Measurements from ENCODE around the gene ARL6. TPM values are rescaled to one million over a fixed set of nuclear protein-coding genes. Genes with fewer than 3 reads are reported as not detected.
A peak's percentile ranks its signal among the peaks of the same experiment; 100 is the strongest.

ARL6 gene
- 6.3 and 7.1 TPM in 2 replicates for total RNA-seq (2021)
- long read RNA-seq, full-length matches to known transcripts, result 26 of 35 reads
- long read RNA-seq, partial matches to known transcripts, result 4 of 35 reads
- long read RNA-seq, other reads (novel, unspliced or antisense), result 5 of 35 reads

- peak within 1 kb of the TSS; percentile 96 to 99 (median 98) for H3K27ac Mint-ChIP-seq
- H3K4me1 Mint-ChIP-seq, result peaks cover 21 to 30% of the 10 kb centered on the region in 2 experiments
- Histone ChIP-seq H3K18ac (ENCODE audit: insufficient read length, low read depth, low read length) (no peak within 1 kb of the TSS), H2BK20ac (ENCODE audit: low read depth, low read length, poor library complexity, severe bottlenecking) (no peak within 1 kb of the TSS), H4K5ac (ENCODE audit: insufficient read length, low read depth, low read length) (no peak within 1 kb of the TSS), H4K20me1 (ENCODE audit: control insufficient read depth, insufficient read depth, insufficient read length) (no peaks in the 10 kb centered on the region), H2BK120ac (ENCODE audit: low read depth, low read length, poor library complexity, severe bottlenecking) (no peak within 1 kb of the TSS), H3K27me3 (ENCODE audit: insufficient read depth, low read length) (no peaks in the 10 kb centered on the region), H3K27ac (ENCODE audit: insufficient read length, low read depth, low read length) (no peak within 1 kb of the TSS), H3K79me2 (ENCODE audit: insufficient read depth, low read length) (no peaks in the 10 kb centered on the region), H3K56ac (ENCODE audit: insufficient read length, low read depth, low read length) (no peak within 1 kb of the TSS), H3K79me1 (ENCODE audit: insufficient read depth, low read depth, low read length, poor library complexity, severe bottlenecking) (peaks cover 2% of the 10 kb centered on the region), H3K4ac (ENCODE audit: low read depth, low read length) (no peak within 1 kb of the TSS), H3T11ph (ENCODE audit: low read length) (no peak within 1 kb of the TSS), H3K23me2 (ENCODE audit: insufficient read length, low read depth, low read length, poor library complexity, severe bottlenecking) (peaks cover 7% of the 10 kb centered on the region), H2AK5ac (ENCODE audit: insufficient read length, low read length) (no peak within 1 kb of the TSS), H3K23ac (ENCODE audit: insufficient read length, low read depth, low read length) (no peak within 1 kb of the TSS), H3K9me3 (ENCODE audit: control insufficient read depth, low read depth, low read length) (no peaks in the 10 kb centered on the region), H2AFZ (ENCODE audit: low read length) (peak within 1 kb of the TSS; percentile 67), H3K4me1 (ENCODE audit: insufficient read depth, low read length) (no peaks in the 10 kb centered on the region), H4K91ac (ENCODE audit: insufficient read length, low read depth, low read length) (no peak within 1 kb of the TSS), H3K14ac (ENCODE audit: insufficient read depth, low read length) (peak within 1 kb of the TSS; percentile 63; the same call in 1 of the 2 replicates), H3K4me2 (ENCODE audit: insufficient read depth, insufficient read length, low read length) (peak within 1 kb of the TSS; percentile 88), H2BK12ac (ENCODE audit: insufficient read length, low read depth, low read length) (no peak within 1 kb of the TSS), H2BK5ac (ENCODE audit: insufficient read length, low read length) (no peak within 1 kb of the TSS), H4K8ac (replicated peaks; ENCODE audit: insufficient read length, low read depth, low read length) (no peak within 1 kb of the TSS), H2BK15ac (ENCODE audit: low read depth, low read length) (no peak within 1 kb of the TSS), H3K9ac (ENCODE audit: extremely low read depth, insufficient read length, low read length) (peak within 1 kb of the TSS; percentile 64)
- peak within 1 kb of the TSS; percentile 97 to 98 for H3K4me3 Mint-ChIP-seq
- TF ChIP-seq CTCF (conservative IDR thresholded peaks at IDR 0.05), result peak; percentile 20; the same call in 1 of the 3 replicates
- no peaks in the 10 kb centered on the region; a peak in 1 of 5 replicates for H3K9me3 Mint-ChIP-seq
- no peaks in the 10 kb centered on the region for H3K27me3 Mint-ChIP-seq (ENCODE audit: low read depth)
- H3K36me3 Mint-ChIP-seq (ENCODE audit: insufficient read depth in 1 of 3, low read depth in 3 of 3), result peaks cover 3 to 8% (median 6%) of the 10 kb centered on the region in 3 experiments
- no CpG with 5 or more reads among the region's 46 CpGs for WGBS (ENCODE audit: extremely low coverage, insufficient read length, low lambda C conversion rate)
- DNase-seq, result peak; percentile 88
Observed at GRCh38 chr3:97764407-97765238, at the start of gene ARL6. Gene ARL6 (plus strand): TSS chr3:97764758. CDS start chr3:97768108, 3,350 bp downstream.
